SU-DHL-6 (cell line): Measurements from ENCODE around the gene RNF144A.

Source experiments
- H2AFZ ChIP-seq: fragments of 200-600 bp; sonication (generic); 2 replicates; pipeline ENCODE4 v1.6.1; 2014; ENCODE audit warnings: low read depth, mild to moderate bottlenecking, moderate library complexity, mixed read lengths, antibody characterized with exemption, low read length; ENCODE audit not compliant: severe bottlenecking
- H3F3A ChIP-seq: fragments of 200-600 bp; shearing (Covaris generic); 2 replicates; pipeline ENCODE4 v1.6.0; 2016; ENCODE audit warnings: antibody characterized with exemption, mild to moderate bottlenecking; ENCODE audit not compliant: insufficient read depth
- H3K27ac ChIP-seq: fragments of 200-600 bp; sonication (generic); 2 replicates; pipeline ENCODE4 v1.5.1; 2016; ENCODE audit warnings: low read depth, mild to moderate bottlenecking, low read length, moderate library complexity, mixed read lengths
- H3K27me3 ChIP-seq: fragments of 200-600 bp; sonication (generic), shearing (Covaris generic); 2 replicates; pipeline ENCODE4 v1.6.0; 2014; ENCODE audit warnings: mild to moderate bottlenecking, low read length
- H3K36me3 ChIP-seq: fragments of 200-600 bp; sonication (generic); 2 replicates; pipeline ENCODE4 v1.6.1; 2014; ENCODE audit warnings: mild to moderate bottlenecking, low read length, mixed read lengths
- H3K4me2 ChIP-seq: fragments of 300-600, 200-600 bp; shearing (Covaris generic), sonication (generic); 2 replicates; pipeline ENCODE4 v1.6.0; 2014; ENCODE audit warnings: low read length, low read depth, mild to moderate bottlenecking; ENCODE audit not compliant: poor library complexity, severe bottlenecking
- H3K4me3 ChIP-seq: fragments of 200-600 bp; sonication (generic); 2 replicates; pipeline ENCODE4 v1.5.1; 2014; ENCODE audit warnings: antibody characterized with exemption, low read length, mild to moderate bottlenecking, mixed read lengths; ENCODE audit not compliant: insufficient read depth, poor library complexity, severe bottlenecking
- H3K79me2 ChIP-seq: fragments of 200-600 bp; sonication (generic); 2 replicates; pipeline ENCODE4 v1.6.1; 2014; ENCODE audit warnings: mild to moderate bottlenecking, low read length, moderate library complexity; ENCODE audit not compliant: insufficient read depth
- H3K9ac ChIP-seq: fragments of 200-600 bp; sonication (generic); 2 replicates; pipeline ENCODE4 v1.7.0; 2014; ENCODE audit warnings: mild to moderate bottlenecking, low read length
- H3K9me2 ChIP-seq: fragments of 200-600 bp; sonication (generic); replicated peaks from 2 replicates; pipeline ENCODE4 v1.6.1; 2014; ENCODE audit warnings: low read length; ENCODE audit not compliant: insufficient read depth
- H3K9me3 ChIP-seq: fragments of 200-600 bp; sonication (generic); 2 replicates; pipeline ENCODE4 v1.6.1; 2014; ENCODE audit warnings: low read length, mixed read lengths; ENCODE audit not compliant: insufficient read depth
- H4K20me1 ChIP-seq: fragments of 200-600 bp; sonication (generic); 2 replicates; pipeline ENCODE4 v1.6.1; 2014; ENCODE audit warnings: low read depth, mild to moderate bottlenecking, antibody characterized with exemption, low read length, moderate library complexity, mixed read lengths
- CTCF ChIP-seq: fragments of 200-600 bp; sonication (generic); IDR thresholded peaks from one replicate; pipeline ENCODE4 v1.5.1; 2017; ENCODE audit warnings: antibody characterized with exemption, mild to moderate bottlenecking, low read length, moderate library complexity; ENCODE audit not compliant: insufficient read depth, poor library complexity, severe bottlenecking
- EZH2phosphoT487 ChIP-seq: fragments of 200-600 bp; sonication (generic), shearing (Covaris generic); conservative IDR thresholded peaks from 2 replicates; pipeline ENCODE4 v1.6.1; 2018; ENCODE audit warnings: mild to moderate bottlenecking, antibody characterized with exemption, low read length, moderate library complexity, mixed read lengths

RNF144A gene

GRCh38 chr2:6972067-6972710 lies 55.0 kb downstream of the RNF144A start:
- TF ChIP-seq EZH2phosphoT487 (no peak), CTCF (no peak)
- Histone ChIP-seq H4K20me1 (no peaks in the 10 kb centered on the region), H3K9me3 (no peaks in the 10 kb centered on the region), H3K4me3 (no peak overlapping the region), H3K79me2 (no peaks in the 10 kb centered on the region), H3K27ac (no peak overlapping the region), H3K4me2 (no peak overlapping the region), H3K9me2 (no peaks in the 10 kb centered on the region), H3F3A (no peaks in the 10 kb centered on the region), H3K27me3 (no peaks in the 10 kb centered on the region), H3K9ac (no peak overlapping the region), H2AFZ (no peak overlapping the region), H3K36me3 (no peaks in the 10 kb centered on the region)

GRCh38 chr2:6973895-6974545 lies 56.8 kb downstream of the RNF144A start:
- H4K20me1 ChIP-seq, result no peaks in the 10 kb centered on the region
- no peaks in the 10 kb centered on the region for H3K9me2 ChIP-seq
- no peaks in the 10 kb centered on the region for H3K36me3 ChIP-seq
- no peaks in the 10 kb centered on the region for H3F3A ChIP-seq
- H3K79me2 ChIP-seq, result no peaks in the 10 kb centered on the region
- H3K4me2 ChIP-seq, result no peak overlapping the region
- no peak overlapping the region for H3K9ac ChIP-seq
- no peaks in the 10 kb centered on the region for H3K9me3 ChIP-seq
- H2AFZ ChIP-seq, result no peak overlapping the region
- TF ChIP-seq CTCF (no peak), EZH2phosphoT487 (no peak)
- H3K27ac ChIP-seq, result no peak overlapping the region
- H3K4me3 ChIP-seq, result no peak overlapping the region
- no peaks in the 10 kb centered on the region for H3K27me3 ChIP-seq

GRCh38 chr2:6975988-6976387 lies 58.8 kb downstream of the RNF144A start:
- TF ChIP-seq EZH2phosphoT487 (no peak), CTCF (no peak)
- Histone ChIP-seq H3K4me2 (no peak overlapping the region), H3F3A (no peaks in the 10 kb centered on the region), H3K9me2 (no peaks in the 10 kb centered on the region), H3K79me2 (no peaks in the 10 kb centered on the region), H3K9me3 (no peaks in the 10 kb centered on the region), H3K27me3 (no peaks in the 10 kb centered on the region), H4K20me1 (no peaks in the 10 kb centered on the region), H3K9ac (no peak overlapping the region), H3K27ac (no peak overlapping the region), H3K36me3 (no peaks in the 10 kb centered on the region), H3K4me3 (no peak overlapping the region), H2AFZ (no peak overlapping the region)
